GM12878 (cell line): ENCODE results near the gene SETD1A. TPM values are rescaled to one million over a fixed set of nuclear protein-coding genes. Genes with fewer than 3 reads are reported as not detected.

ENCODE experiments used
- ATF7 ChIP-seq: fragments of 450-650 bp; IDR thresholded peaks from 2 replicates; pipeline ENCODE4 v1.6.1; 2016; ENCODE audit warnings: low read depth, mild to moderate bottlenecking
- CBFB ChIP-seq: IDR thresholded peaks from 2 replicates; pipeline ENCODE4 v1.6.1; 2016; ENCODE audit warnings: antibody characterized with exemption, low read depth
- CHD2 ChIP-seq: IDR thresholded peaks from 2 replicates; pipeline ENCODE4 v1.6.1; 2011; ENCODE audit warnings: low read depth, low read length, improper control_type of control experiment, borderline replicate concordance
- EGR1 ChIP-seq, 2 experiments: IDR thresholded peaks; 1 replicate in 1 of 2; 2 replicates in 1 of 2; pipeline ENCODE4 v1.6.1; 2011 to 2012; ENCODE audit warnings: low read depth in 2 of 2, low read length in 2 of 2, borderline replicate concordance in 1 of 2, mild to moderate bottlenecking in 1 of 2, moderate library complexity in 1 of 2
- FOXK2 ChIP-seq: fragments of 450-650 bp; IDR thresholded peaks from 2 replicates; pipeline ENCODE4 v1.6.1; 2017; ENCODE audit warnings: mild to moderate bottlenecking, moderate library complexity
- HDGF ChIP-seq: fragments of 450-650 bp; IDR thresholded peaks from 2 replicates; pipeline ENCODE4 v1.6.1; 2016; ENCODE audit warnings: antibody characterized with exemption
- IKZF1 ChIP-seq: fragments of 450-650 bp; conservative IDR thresholded peaks from 2 replicates; pipeline ENCODE4 v1.6.1; 2017; ENCODE audit warnings: antibody characterized with exemption, mild to moderate bottlenecking
- IRF4 ChIP-seq: IDR thresholded peaks from 2 replicates; pipeline ENCODE4 v1.6.1; 2011; ENCODE audit warnings: low read depth, low read length
- NFIC ChIP-seq: IDR thresholded peaks from 2 replicates; pipeline ENCODE4 v1.6.1; 2012; ENCODE audit warnings: low read depth, mild to moderate bottlenecking, inconsistent platforms, low read length, moderate library complexity
- PAX5 ChIP-seq: IDR thresholded peaks from 2 replicates; pipeline ENCODE4 v1.6.1; 2011; ENCODE audit warnings: low read depth, low read length, borderline replicate concordance
- PAX8 ChIP-seq: fragments of 450-650 bp; IDR thresholded peaks from 2 replicates; pipeline ENCODE4 v1.6.1; 2017; ENCODE audit warnings: mild to moderate bottlenecking, moderate library complexity
- POLR2A ChIP-seq: IDR thresholded peaks from 2 replicates; pipeline ENCODE4 v1.6.1; 2011; ENCODE audit warnings: low read depth, mild to moderate bottlenecking, low read length
- POLR2AphosphoS5 ChIP-seq: IDR thresholded peaks from 2 replicates; pipeline ENCODE4 v1.6.1; 2011; ENCODE audit warnings: mild to moderate bottlenecking, low read length, inconsistent platforms
- POU2F2 ChIP-seq: IDR thresholded peaks from 3 replicates; pipeline ENCODE4 v1.6.1; 2011; ENCODE audit warnings: low read depth, mild to moderate bottlenecking, low read length, borderline replicate concordance
- RB1 ChIP-seq: fragments of 450-650 bp; formaldehyde crosslinking; IDR thresholded peaks from 2 replicates; pipeline ENCODE4 v1.6.1; 2017; ENCODE audit warnings: mild to moderate bottlenecking, borderline replicate concordance
- RELA ChIP-seq: fragments of 450-650 bp; IDR thresholded peaks from 2 replicates; pipeline ENCODE4 v1.8.0; 2014; ENCODE audit warnings: borderline replicate concordance; ENCODE audit not compliant: partially characterized antibody
- SMAD1 ChIP-seq: fragments of 450-650 bp; IDR thresholded peaks from 2 replicates; pipeline ENCODE4 v1.6.1; 2018; ENCODE audit warnings: mild to moderate bottlenecking, low read depth; ENCODE audit not compliant: partially characterized antibody
- SMAD5 ChIP-seq: IDR thresholded peaks from 2 replicates; pipeline ENCODE4 v1.6.1; 2016; ENCODE audit warnings: antibody characterized with exemption, low read depth
- SRF ChIP-seq, 2 experiments: IDR thresholded peaks; 2 replicates each; pipeline ENCODE4 v1.6.1; 2011; ENCODE audit warnings: low read depth in 2 of 2, low read length in 2 of 2, mild to moderate bottlenecking in 1 of 2, moderate library complexity in 1 of 2
- TAF1 ChIP-seq: IDR thresholded peaks from 2 replicates; pipeline ENCODE4 v1.6.1; 2011; ENCODE audit warnings: mild to moderate bottlenecking, low read depth, low read length, borderline replicate concordance
- WRNIP1 ChIP-seq: IDR thresholded peaks from 2 replicates; pipeline ENCODE4 v1.6.1; 2011; ENCODE audit warnings: low read depth, low read length, improper control_type of control experiment, borderline replicate concordance
- YY1 ChIP-seq: IDR thresholded peaks from 2 replicates; pipeline ENCODE4 v1.6.1; 2011; ENCODE audit warnings: low read depth, mild to moderate bottlenecking, low read length
- polyA plus RNA-seq, 11 experiments: library from polyadenylated mRNA; depleted of rRNA in 4 of 11; unstranded in 6 of 11; stranded (reverse) in 5 of 11; fragments of >200 nt; fragmentation: Nextera tagmentation in 4 of 11; fragmentation: Illumina TruSeq in 1 of 11; extraction: Ambion mirVana in 4 of 11; extraction: Trizol in 1 of 11; gene quantifications; 1 replicate in 1 of 11; 2 replicates in 10 of 11; pipeline versions ENCODE4 v1.2.1 to v1.2.3, GENCODE V29; 2011 to 2016; ENCODE audit warnings: inconsistent platforms in 2 of 11, missing spikeins in 2 of 11, low read depth in 1 of 11
- total RNA-seq, 4 experiments: library from RNA; depleted of rRNA in 3 of 4; stranded (reverse); fragments of >200 nt in 3 of 4; fragmentation: Illumina TruSeq in 1 of 4; extraction: Trizol in 1 of 4; gene quantifications; 2 replicates each; pipeline versions ENCODE4 v1.2.1 to v1.2.3, GENCODE V29; 2013 to 2021
- TF ChIP-seq, protein P1 (sequence below): fragments of 450-650 bp; IDR thresholded peaks from 2 replicates; pipeline ENCODE4 v1.6.1; 2017; ENCODE audit warnings: mild to moderate bottlenecking, moderate library complexity
- TF ChIP-seq, protein P2 (sequence below): fragments of 450-650 bp; IDR thresholded peaks from 2 replicates; pipeline ENCODE4 v1.6.1; 2017; ENCODE audit warnings: low read depth, mild to moderate bottlenecking, moderate library complexity
- TF ChIP-seq, protein P3 (sequence below): fragments of 150-350 bp; IDR thresholded peaks from 2 replicates; pipeline ENCODE4 v1.6.1; 2014; ENCODE audit warnings: mild to moderate bottlenecking, low read depth, low read length

SETD1A gene
- total and polyA plus RNA-seq, 10 of the 15 experiments (the other 5 are each of a cell fraction or from before 2014, with no cell fraction given) = 0.02 to 25.9 (median 4.9) TPM

DNA sequence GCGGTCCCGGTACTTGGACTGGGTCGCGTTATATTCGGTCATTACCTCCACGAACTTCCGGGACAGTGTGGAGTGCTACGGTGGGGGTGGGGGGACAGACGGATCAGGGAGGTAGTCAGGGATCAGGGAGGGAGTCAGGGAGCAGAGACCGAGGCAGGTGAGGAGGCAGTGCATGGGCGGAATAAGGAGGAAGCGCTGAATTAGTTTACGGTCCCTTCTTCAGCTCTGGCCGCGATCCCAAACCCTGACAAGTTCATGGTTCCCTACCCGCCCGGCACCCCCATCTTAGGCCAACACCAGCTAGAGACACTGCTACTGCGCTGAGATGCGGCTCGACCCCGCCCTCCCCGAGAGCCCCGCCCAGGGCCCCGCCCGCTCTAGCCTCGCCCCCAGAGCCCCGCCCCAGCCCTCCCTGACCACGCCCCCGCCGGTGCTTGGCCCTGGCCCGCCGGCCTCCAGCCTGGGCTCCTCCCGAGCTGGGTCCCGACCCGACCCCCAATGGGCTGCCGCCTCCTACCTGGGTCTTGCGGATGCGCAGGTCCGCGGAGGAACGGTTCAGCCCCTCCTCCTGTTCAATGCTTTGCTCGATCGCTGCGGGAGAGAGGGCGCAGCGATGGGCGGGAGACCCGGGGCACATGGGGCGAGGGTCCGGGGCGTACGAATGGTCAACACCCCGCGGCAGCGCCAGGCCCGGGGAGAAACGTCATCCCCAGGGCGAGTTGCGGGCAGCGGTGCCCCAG is 39.6 kb downstream of the SETD1A start (continued):
- TF ChIP-seq RELA (peak; percentile 27), HDGF (peak; percentile 85; the same call in 1 of the 2 replicates), POLR2AphosphoS5 (peak; percentile 88), SRF (IDR thresholded peaks at IDR 0.05; ENCODE audit: low read depth in 2 of 2, low read length in 2 of 2) (0 out of 4 replicates have a peak, but pooled peaks of 1 of the 2 experiments have one; percentile 21), FOXK2 (no peak), NFIC (no peak), ATF7 (peak; percentile 59), POLR2A (peak; percentile 85), RB1 (peak; percentile 24; the same call in 1 of the 2 replicates), EGR1 (IDR thresholded peaks at IDR 0.05; ENCODE audit: borderline replicate concordance in 1 of 2, low read depth in 2 of 2, low read length in 2 of 2) (0 out of 3 replicates have a peak, but pooled peaks of 1 of the 2 experiments have one; percentile 2), PAX5 (peak; percentile 53; the same call in 1 of the 2 replicates), TAF1 (peak; percentile 63; the same call in 1 of the 2 replicates), PAX8 (no peak), POU2F2 (0 out of 3 replicates have a peak, but pooled peaks have one; percentile 65), SMAD1 (peak; percentile 59), YY1 (peak; percentile 75), WRNIP1 (no peak), IRF4 (peak; percentile 50; the same call in 1 of the 2 replicates), IKZF1 (0 out of 2 replicates have a peak, but pooled peaks have one; percentile 41), CBFB (peak; percentile 53; the same call in 1 of the 2 replicates), SMAD5 (0 out of 2 replicates have a peak, but pooled peaks have one; percentile 64), CHD2 (peak; percentile 76; the same call in 1 of the 2 replicates)
- TF ChIP-seq, protein P1, sequence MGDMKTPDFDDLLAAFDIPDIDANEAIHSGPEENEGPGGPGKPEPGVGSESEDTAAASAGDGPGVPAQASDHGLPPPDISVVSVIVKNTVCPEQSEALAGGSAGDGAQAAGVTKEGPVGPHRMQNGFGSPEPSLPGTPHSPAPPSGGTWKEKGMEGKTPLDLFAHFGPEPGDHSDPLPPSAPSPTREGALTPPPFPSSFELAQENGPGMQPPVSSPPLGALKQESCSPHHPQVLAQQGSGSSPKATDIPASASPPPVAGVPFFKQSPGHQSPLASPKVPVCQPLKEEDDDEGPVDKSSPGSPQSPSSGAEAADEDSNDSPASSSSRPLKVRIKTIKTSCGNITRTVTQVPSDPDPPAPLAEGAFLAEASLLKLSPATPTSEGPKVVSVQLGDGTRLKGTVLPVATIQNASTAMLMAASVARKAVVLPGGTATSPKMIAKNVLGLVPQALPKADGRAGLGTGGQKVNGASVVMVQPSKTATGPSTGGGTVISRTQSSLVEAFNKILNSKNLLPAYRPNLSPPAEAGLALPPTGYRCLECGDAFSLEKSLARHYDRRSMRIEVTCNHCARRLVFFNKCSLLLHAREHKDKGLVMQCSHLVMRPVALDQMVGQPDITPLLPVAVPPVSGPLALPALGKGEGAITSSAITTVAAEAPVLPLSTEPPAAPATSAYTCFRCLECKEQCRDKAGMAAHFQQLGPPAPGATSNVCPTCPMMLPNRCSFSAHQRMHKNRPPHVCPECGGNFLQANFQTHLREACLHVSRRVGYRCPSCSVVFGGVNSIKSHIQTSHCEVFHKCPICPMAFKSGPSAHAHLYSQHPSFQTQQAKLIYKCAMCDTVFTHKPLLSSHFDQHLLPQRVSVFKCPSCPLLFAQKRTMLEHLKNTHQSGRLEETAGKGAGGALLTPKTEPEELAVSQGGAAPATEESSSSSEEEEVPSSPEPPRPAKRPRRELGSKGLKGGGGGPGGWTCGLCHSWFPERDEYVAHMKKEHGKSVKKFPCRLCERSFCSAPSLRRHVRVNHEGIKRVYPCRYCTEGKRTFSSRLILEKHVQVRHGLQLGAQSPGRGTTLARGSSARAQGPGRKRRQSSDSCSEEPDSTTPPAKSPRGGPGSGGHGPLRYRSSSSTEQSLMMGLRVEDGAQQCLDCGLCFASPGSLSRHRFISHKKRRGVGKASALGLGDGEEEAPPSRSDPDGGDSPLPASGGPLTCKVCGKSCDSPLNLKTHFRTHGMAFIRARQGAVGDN = peak; percentile 31; the same call in 1 of the 2 replicates
- TF ChIP-seq, protein P2, sequence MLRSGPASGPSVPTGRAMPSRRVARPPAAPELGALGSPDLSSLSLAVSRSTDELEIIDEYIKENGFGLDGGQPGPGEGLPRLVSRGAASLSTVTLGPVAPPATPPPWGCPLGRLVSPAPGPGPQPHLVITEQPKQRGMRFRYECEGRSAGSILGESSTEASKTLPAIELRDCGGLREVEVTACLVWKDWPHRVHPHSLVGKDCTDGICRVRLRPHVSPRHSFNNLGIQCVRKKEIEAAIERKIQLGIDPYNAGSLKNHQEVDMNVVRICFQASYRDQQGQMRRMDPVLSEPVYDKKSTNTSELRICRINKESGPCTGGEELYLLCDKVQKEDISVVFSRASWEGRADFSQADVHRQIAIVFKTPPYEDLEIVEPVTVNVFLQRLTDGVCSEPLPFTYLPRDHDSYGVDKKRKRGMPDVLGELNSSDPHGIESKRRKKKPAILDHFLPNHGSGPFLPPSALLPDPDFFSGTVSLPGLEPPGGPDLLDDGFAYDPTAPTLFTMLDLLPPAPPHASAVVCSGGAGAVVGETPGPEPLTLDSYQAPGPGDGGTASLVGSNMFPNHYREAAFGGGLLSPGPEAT = no peak
- TF ChIP-seq, protein P3, sequence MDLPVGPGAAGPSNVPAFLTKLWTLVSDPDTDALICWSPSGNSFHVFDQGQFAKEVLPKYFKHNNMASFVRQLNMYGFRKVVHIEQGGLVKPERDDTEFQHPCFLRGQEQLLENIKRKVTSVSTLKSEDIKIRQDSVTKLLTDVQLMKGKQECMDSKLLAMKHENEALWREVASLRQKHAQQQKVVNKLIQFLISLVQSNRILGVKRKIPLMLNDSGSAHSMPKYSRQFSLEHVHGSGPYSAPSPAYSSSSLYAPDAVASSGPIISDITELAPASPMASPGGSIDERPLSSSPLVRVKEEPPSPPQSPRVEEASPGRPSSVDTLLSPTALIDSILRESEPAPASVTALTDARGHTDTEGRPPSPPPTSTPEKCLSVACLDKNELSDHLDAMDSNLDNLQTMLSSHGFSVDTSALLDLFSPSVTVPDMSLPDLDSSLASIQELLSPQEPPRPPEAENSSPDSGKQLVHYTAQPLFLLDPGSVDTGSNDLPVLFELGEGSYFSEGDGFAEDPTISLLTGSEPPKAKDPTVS = no peak
